Heart left ventricle (tissue), 16 donors: Measurements from ENCODE around the gene PFDN4. TPM values are rescaled to one million over a fixed set of nuclear protein-coding genes. Genes with fewer than 3 reads are reported as not detected.

Experiments
- ATAC-seq, 4 donors: fragments of 200-7000 bp; cut with Tn5 transposase; one replicate each; pipeline ENCODE4 v1.9.1; 2020 to 2022; ENCODE audit warnings: moderate library complexity in 4 of 4, mild to moderate bottlenecking in 3 of 4, moderate number of reproducible peaks in 1 of 4
- DNase-seq, 5 donors: peaks; one replicate each; pipeline ENCODE4 v3.0.0-alpha.2; 2020
- H3K27ac ChIP-seq, 12 donors: fragments of 200-600 bp; sonication (generic) in 4 of 12; one replicate each; pipeline versions ENCODE4 v1.5.0 to v1.8.0; 2016 to 2022; ENCODE audit warnings: mild to moderate bottlenecking in 2 of 12
- H3K27me3 ChIP-seq, 9 donors: fragments of 200-600 bp; sonication (generic) in 2 of 9; one replicate each; pipeline versions ENCODE4 v1.5.1 to v1.8.0; 2016 to 2022; ENCODE audit warnings: mild to moderate bottlenecking in 3 of 9
- H3K36me3 ChIP-seq, 9 donors: fragments of 200-600 bp; sonication (generic) in 2 of 9; one replicate each; pipeline versions ENCODE4 v1.5.0 to v1.8.0; 2018 to 2022; ENCODE audit warnings: mild to moderate bottlenecking in 2 of 9
- H3K4me1 ChIP-seq, 12 donors: fragments of 200-600 bp; sonication (generic) in 4 of 12; one replicate each; pipeline versions ENCODE4 v1.5.0 to v1.8.0; 2016 to 2022; ENCODE audit warnings: mild to moderate bottlenecking in 3 of 12
- H3K4me3 ChIP-seq, 12 donors: fragments of 200-600 bp; sonication (generic) in 4 of 12; one replicate each; pipeline versions ENCODE4 v1.5.0 to v1.8.0; 2017 to 2022; ENCODE audit warnings: mild to moderate bottlenecking in 9 of 12, moderate library complexity in 4 of 12
- H3K9me3 ChIP-seq, 12 donors: fragments of 200-600 bp; sonication (generic) in 4 of 12; one replicate each; pipeline versions ENCODE4 v1.5.0 to v1.8.0; 2016 to 2022; ENCODE audit warnings: mild to moderate bottlenecking in 1 of 12
- CTCF ChIP-seq, 12 donors: fragments of 200-600 bp; sonication (generic) in 4 of 12; IDR thresholded peaks; one replicate each; pipeline versions ENCODE4 v1.5.0 to v1.8.0; 2018 to 2022; ENCODE audit warnings: antibody characterized with exemption in 12 of 12, mild to moderate bottlenecking in 5 of 12
- POLR2A ChIP-seq, 2 donors: fragments of 450-650 bp; IDR thresholded peaks; one replicate each; pipeline ENCODE4 v1.6.1; 2017; ENCODE audit warnings: antibody characterized with exemption in 2 of 2, mild to moderate bottlenecking in 2 of 2, moderate library complexity in 2 of 2
- WGBS, 4 donors: extraction: QIAGEN DNeasy Blood & Tissue Kit in 2 of 4; methylation state at CpG; one replicate each; pipeline versions ENCODE4 v1.1.5 to v1.1.7; 2013 to 2018; 5-methylcytosine and 5-hydroxymethylcytosine counted together
- intact Hi-C, 10 donors: fragments of 100-400 bp; cut with DNase I; formaldehyde crosslinking; loops; one replicate each; pipeline versions ENCODE4 v1.11.1 to v1.14.2; 2022
- polyA plus RNA-seq, 2 donors: library from polyadenylated mRNA; stranded (reverse); fragments of 200-250 nt; gene quantifications; one replicate each; pipeline ENCODE4 v1.2.3, GENCODE V29; 2013
- total RNA-seq, 9 donors: library from RNA; depleted of rRNA in 2 of 9; stranded (reverse); fragments of >200 nt in 2 of 9; fragmentation: NEBNext Ultra II Directional in 3 of 9; extraction: Animal tissue kit (Norgen Biotek cat#: 25700) in 3 of 9; gene quantifications; one replicate each; pipeline versions ENCODE4 v1.1.0 to v1.2.4, GENCODE V29; 2016 to 2023
- donor health status: ischemic (EF 13 %, LVEDD 7.1; RV severe dilation, severe dysfunction).
- donor health status: healthy with polysubstance abuse.
- donor health status: DM: no; HTN: yes; CAD: no.
- donor health status: DM: no; HTN: no; CAD: no.
- donor health status: ischemic (EF 25% LVEDD 6.9; RV normal size, moderate dysfunction).
- donor health status: ischemic (EF 25% LVEDD 5.7; RV mildly dilated, moderate dysfunction).
- donor health status: healthy.
- donor health status: DM: yes; HTN: yes; CAD: no.
- donor health status: ischemic (EF 35%, LVEDD 5.7; RV mildly dilated, moderate dysfunction).
- donor health status: nonischemic (EF 11% LVEDD 7.7; RV severe dilation, severe dysfunction).
- donor health status: DM: yes; HTN: yes; CAD: no.
- donor health status: PGD.
- donor health status: ischemic (EF 29% LVEDD 5.4; RV normal size, mild dysfunction).
- donor health status: nonischemic (EF 23%, LVEDD 6.1; RV moderate dilation, normal function).

PFDN4 gene
- total and polyA plus RNA-seq, 11 donors = 21.0 to 92.0 (median 28.5) TPM

- no peaks in the 10 kb centered on the region for H3K4me1 ChIP-seq
- no peak for DNase-seq
- H3K36me3 ChIP-seq = no peaks in the 10 kb centered on the region
- H3K9me3 ChIP-seq = no peaks in the 10 kb centered on the region
- no peak for TF ChIP-seq POLR2A (IDR thresholded peaks at IDR 0.05)
- no peak for TF ChIP-seq CTCF (IDR thresholded peaks at IDR 0.05)
- H3K4me3 ChIP-seq = no peak overlapping the region
- WGBS, 4 donors = 71 to 77% (median 73%) methylated on average over 11 of the region's 11 CpGs
- no peak for ATAC-seq
- H3K27me3 ChIP-seq = peaks cover 0 to 6% (median 0%) of the 10 kb centered on the region in 9 donors
- intact Hi-C loops = no loop called here
- no peak overlapping the region for H3K27ac ChIP-seq
Observed at GRCh38 chr20:54194724-54195438, 13.0 kb upstream of the PFDN4 start.

- DNase-seq = no peak
- intact Hi-C loops = no loop called here
- Histone ChIP-seq H3K9me3 (no peaks in the 10 kb centered on the region), H3K36me3 (no peaks in the 10 kb centered on the region), H3K27me3 (peaks cover 0 to 6% (median 0%) of the 10 kb centered on the region in 9 donors), H3K27ac (no peak overlapping the region), H3K4me3 (no peak overlapping the region), H3K4me1 (no peaks in the 10 kb centered on the region)
- no peak for ATAC-seq
- WGBS, 4 donors = 71 to 76% (median 73%) methylated on average over 12 to 13 of the region's 13 CpGs
- TF ChIP-seq CTCF (IDR thresholded peaks at IDR 0.05) = no peak
- TF ChIP-seq POLR2A (IDR thresholded peaks at IDR 0.05) = no peak
Observed at GRCh38 chr20:54195483-54196472, 12.1 kb upstream of the PFDN4 start.

- Histone ChIP-seq H3K4me3 (no peak overlapping the region), H3K27me3 (peaks cover 0 to 6% (median 0%) of the 10 kb centered on the region in 9 donors), H3K9me3 (no peaks in the 10 kb centered on the region), H3K4me1 (no peaks in the 10 kb centered on the region), H3K36me3 (no peaks in the 10 kb centered on the region), H3K27ac (no peak overlapping the region)
- WGBS, 4 donors = 80 to 82% (median 81%) methylated on average over 13 of the region's 13 CpGs
- no peak for ATAC-seq
- intact Hi-C loops = loop anchor here in 6 of 10 donors (1.0 to 2.0 kb wide), 3 partner anchors 99 to 102 kb away; no protein-coding TSS in a partner anchor
- TF ChIP-seq POLR2A (IDR thresholded peaks at IDR 0.05) = no peak
- TF ChIP-seq CTCF (IDR thresholded peaks at IDR 0.05) = no peak
- DNase-seq = no peak
Observed at GRCh38 chr20:54197621-54198604, 10.0 kb upstream of the PFDN4 start.
